Stimulated activated CD8-positive, alpha-beta memory T cell treated with anti-CD3 and anti-CD28 coated beads, Interleukin-4, amount 100 ng/mL, for 1 hour (primary cell): Measurements from ENCODE around the gene ACTG2.

ENCODE experiments used
- DNase-seq, 2 donors: peaks; one replicate each; pipeline ENCODE4 v3.0.0-alpha.2; 2020; ENCODE audit warnings: low read depth in 2 of 2, low spot score in 1 of 2

Gene ACTG2

DNA sequence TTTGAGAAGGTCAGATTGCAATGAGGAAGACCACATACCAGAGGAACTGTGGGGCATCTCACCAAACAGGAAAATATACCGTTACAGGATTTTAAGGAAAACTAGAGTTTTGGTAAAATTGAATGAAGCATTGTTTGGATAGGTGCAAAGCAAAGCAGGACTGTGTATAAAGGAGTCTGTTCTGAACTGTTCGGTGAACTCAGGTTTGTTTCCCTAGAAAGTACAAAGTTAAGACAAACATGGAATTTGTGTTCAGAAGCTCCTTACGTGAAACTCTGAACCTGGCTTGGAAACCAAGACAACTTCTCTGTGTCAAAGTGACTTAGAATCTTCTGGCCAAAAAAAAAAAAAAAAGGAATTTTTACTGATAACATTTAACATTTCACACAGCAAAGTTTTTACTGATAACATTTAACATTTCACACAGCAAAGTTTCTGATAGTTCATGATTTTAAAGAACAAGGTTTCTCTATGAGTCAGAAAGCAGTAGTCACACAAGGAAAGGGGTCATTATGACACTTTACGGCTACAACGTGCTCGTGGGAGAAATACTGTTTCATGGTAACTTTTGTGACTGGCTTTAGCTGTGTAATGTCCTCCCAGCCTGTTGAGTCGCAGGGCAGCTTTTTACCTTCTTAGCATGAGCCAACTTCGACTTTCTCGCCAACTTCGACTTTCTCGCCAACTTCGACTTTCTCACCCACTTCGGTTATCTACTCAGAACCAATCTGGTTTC is 70.7 kb downstream of the ACTG2 start:
- DNase-seq = no peak

DNA sequence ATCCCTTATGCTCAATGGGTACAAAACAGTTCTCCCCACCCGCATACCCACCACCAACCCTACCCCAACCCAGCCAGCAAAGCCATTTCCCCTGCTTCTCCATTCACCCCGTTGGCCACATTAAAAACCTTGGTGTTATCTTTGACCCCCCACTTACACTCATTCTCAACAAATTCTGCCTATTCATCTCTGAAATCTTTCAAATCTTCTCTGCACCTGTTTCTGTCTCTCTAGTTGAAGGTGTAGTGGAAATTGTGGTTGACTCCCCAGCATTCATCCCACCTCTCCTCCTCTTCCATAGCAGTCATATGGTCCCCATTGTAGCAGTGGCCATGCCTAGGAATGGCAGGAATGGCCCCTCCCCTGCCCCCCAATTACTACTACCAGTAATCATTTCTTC is 71.4 kb downstream of the ACTG2 start:
- no peak for DNase-seq

DNA sequence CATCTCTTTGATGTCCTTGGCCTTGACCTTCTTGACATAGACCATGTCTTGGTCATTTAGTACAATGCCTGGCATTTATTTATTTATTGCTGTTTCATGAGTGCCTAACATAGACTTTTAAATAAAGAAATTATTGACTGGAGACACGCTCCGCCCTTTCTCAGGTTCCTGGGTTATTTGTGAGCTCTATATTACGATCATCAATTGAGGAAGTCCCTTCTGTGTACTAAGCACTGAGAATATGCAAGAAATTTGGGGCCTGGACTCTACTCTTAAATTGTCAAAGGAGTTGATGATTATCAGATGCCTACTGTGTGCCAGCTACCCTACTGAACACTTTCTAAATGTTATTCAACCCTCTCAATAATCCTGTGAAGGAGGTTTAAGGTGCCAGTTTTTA is 72.2 kb downstream of the ACTG2 start:
- DNase-seq = no peak

DNA sequence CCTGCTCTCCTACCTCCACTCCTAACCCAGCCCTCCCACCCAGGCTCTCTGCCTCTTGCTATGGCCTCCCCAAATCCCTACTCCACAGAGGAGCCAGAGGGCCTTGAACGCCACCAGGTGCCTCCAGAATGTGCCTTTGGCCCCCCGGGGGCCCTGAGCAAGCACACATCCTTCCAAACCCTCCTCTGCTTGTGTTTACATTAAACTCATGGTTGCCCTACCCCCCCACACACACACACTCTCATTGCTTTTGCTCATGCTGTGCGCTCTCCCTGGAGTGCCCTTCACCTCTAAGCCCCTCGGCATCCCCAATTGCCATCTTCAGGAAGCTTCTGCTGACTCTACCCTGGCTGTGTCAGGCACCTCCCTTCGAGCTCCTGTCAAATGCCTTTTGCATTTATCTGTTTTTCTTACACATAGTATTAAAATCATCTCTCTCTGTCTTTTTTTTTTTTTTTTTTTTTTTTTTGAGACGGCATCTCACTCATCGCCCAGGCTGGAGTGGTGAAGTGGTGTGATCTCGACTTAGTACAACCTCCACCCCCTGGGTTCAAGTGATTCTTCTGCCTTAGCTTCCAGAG is 75.6 kb downstream of the ACTG2 start:
- DNase-seq = no peak

DNA sequence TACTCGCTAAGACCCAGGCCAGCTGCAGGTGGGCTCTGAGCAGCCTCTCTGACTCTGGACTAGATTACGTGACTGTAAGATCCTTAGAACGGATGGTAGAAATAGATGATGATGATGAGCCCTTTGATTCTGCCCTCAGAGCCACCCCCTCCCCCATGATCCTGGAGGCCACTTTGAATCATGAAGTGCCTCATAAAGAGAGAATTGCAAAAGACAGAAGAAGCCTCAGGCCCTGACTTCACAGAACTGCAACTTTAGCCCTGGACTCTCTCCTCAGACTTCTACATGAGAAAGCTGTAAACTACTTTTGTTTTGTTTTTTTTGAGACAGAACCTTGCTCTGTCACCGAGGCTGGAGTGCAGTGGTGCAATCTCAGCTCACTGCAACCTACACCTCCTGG is 76.5 kb downstream of the ACTG2 start:
- DNase-seq = no peak
